Heart right ventricle (tissue), 16 donors: ENCODE results near the gene HRH1. TPM values are rescaled to one million over a fixed set of nuclear protein-coding genes. Genes with fewer than 3 reads are reported as not detected.

Experiments
- ATAC-seq, 8 donors: fragments of 200-7000 bp; cut with Tn5 transposase; one replicate each; pipeline ENCODE4 v1.9.1; 2020; ENCODE audit warnings: mild to moderate bottlenecking in 8 of 8, moderate library complexity in 8 of 8, moderate number of reproducible peaks in 1 of 8
- DNase-seq, 2 donors: peaks; one replicate each; pipeline ENCODE4 v3.0.0-alpha.2; 2020
- H3K27ac ChIP-seq, 10 donors: fragments of 200-600 bp; sonication (generic) in 2 of 10; one replicate each; pipeline versions ENCODE4 v1.5.0 to v1.8.0; 2020 to 2022; ENCODE audit warnings: mild to moderate bottlenecking in 3 of 10
- H3K27me3 ChIP-seq, 7 donors: fragments of 200-600 bp; one replicate each; pipeline ENCODE4 v1.8.0; 2021 to 2022; ENCODE audit warnings: mild to moderate bottlenecking in 2 of 7
- H3K36me3 ChIP-seq, 9 donors: fragments of 200-600 bp; sonication (generic) in 1 of 9; one replicate each; pipeline versions ENCODE4 v1.5.0 to v1.8.0; 2020 to 2022; ENCODE audit warnings: mild to moderate bottlenecking in 2 of 9
- H3K4me1 ChIP-seq, 9 donors: fragments of 200-600 bp; sonication (generic) in 1 of 9; one replicate each; pipeline versions ENCODE4 v1.5.0 to v1.8.0; 2020 to 2022; ENCODE audit warnings: mild to moderate bottlenecking in 4 of 9
- H3K4me3 ChIP-seq, 10 donors: fragments of 200-600 bp; sonication (generic) in 2 of 10; one replicate each; pipeline versions ENCODE4 v1.5.0 to v1.8.0; 2020 to 2022; ENCODE audit warnings: mild to moderate bottlenecking in 7 of 10, moderate library complexity in 2 of 10
- H3K9me3 ChIP-seq, 11 donors: fragments of 200-600 bp in 10 of 11; sonication (generic) in 2 of 11; one replicate each; pipeline versions ENCODE4 v1.5.0 to v1.8.0; 2013 to 2022; ENCODE audit warnings: mild to moderate bottlenecking in 2 of 11, control low read depth in 1 of 11, moderate library complexity in 1 of 11
- WGBS, 2 donors: extraction: QIAGEN DNeasy Blood & Tissue Kit; methylation state at CpG; one replicate each; pipeline ENCODE4 v1.1.7; 2013; ENCODE audit warnings: inconsistent platforms in 1 of 2; 5-methylcytosine and 5-hydroxymethylcytosine counted together
- intact Hi-C, 10 donors: fragments of 100-400 bp; cut with DNase I; formaldehyde crosslinking; loops; one replicate each; pipeline versions ENCODE4 v1.11.1 to v1.14.2; 2022
- polyA plus RNA-seq, 2 donors: library from polyadenylated mRNA; stranded (reverse); fragments of 200-250 nt; gene quantifications; one replicate each; pipeline ENCODE4 v1.2.3, GENCODE V29; 2013
- total RNA-seq, 10 donors: library from RNA; stranded (reverse); fragmentation: NEBNext Ultra II Directional in 3 of 10; extraction: Animal tissue kit (Norgen Biotek cat#: 25700) in 3 of 10; gene quantifications; one replicate each; pipeline versions ENCODE4 v1.2.1 to v1.2.4, GENCODE V29; 2021 to 2023
- TF ChIP-seq, protein P1 (sequence below), 9 donors: fragments of 200-600 bp; sonication (generic) in 2 of 9; IDR thresholded peaks; one replicate each; pipeline versions ENCODE4 v1.5.0 to v1.8.0; 2021 to 2022; ENCODE audit warnings: antibody characterized with exemption in 9 of 9, mild to moderate bottlenecking in 5 of 9, moderate library complexity in 1 of 9
- donor health status: Arrhythmogenic right ventricular cardiomyopathy.
- donor health status: ischemic (EF 13 %, LVEDD 7.1; RV severe dilation, severe dysfunction).
- donor health status: healthy with polysubstance abuse.
- donor health status: DM: no; HTN: yes; CAD: no.
- donor health status: DM: no; HTN: no; CAD: no.
- donor health status: ischemic (EF 25% LVEDD 6.9; RV normal size, moderate dysfunction).
- donor health status: ischemic (EF 25% LVEDD 5.7; RV mildly dilated, moderate dysfunction).
- donor health status: healthy.
- donor health status: DM: yes; HTN: yes; CAD: no.
- donor health status: Ischemic cardiomyopathy.
- donor health status: ischemic (EF 35%, LVEDD 5.7; RV mildly dilated, moderate dysfunction).
- donor health status: nonischemic (EF 11% LVEDD 7.7; RV severe dilation, severe dysfunction).
- donor health status: DM: yes; HTN: yes; CAD: no.
- donor health status: PGD.
- donor health status: ischemic (EF 29% LVEDD 5.4; RV normal size, mild dysfunction).
- donor health status: nonischemic (EF 23%, LVEDD 6.1; RV moderate dilation, normal function).

HRH1 gene
- total and polyA plus RNA-seq, 12 donors = 0.57 to 3.1 (median 1.3) TPM

GRCh38 chr3:11288786-11289637, 134.7 kb downstream of the HRH1 start:
- intact Hi-C loops = no loop called here
- Histone ChIP-seq H3K27me3 (no peaks in the 10 kb centered on the region), H3K9me3 (no peaks in the 10 kb centered on the region), H3K27ac (peak overlapping the region in 9 of 10 donors; percentile 36 to 90 (median 74)), H3K4me1 (peaks cover 16 to 74% (median 42%) of the 10 kb centered on the region in 9 donors), H3K36me3 (peaks cover 0 to 11% (median 0%) of the 10 kb centered on the region in 9 donors), H3K4me3 (peak overlapping the region in 2 of 10 donors; percentile 2 to 6)
- DNase-seq (peak in 1 of 2 donors; percentile 25), ATAC-seq (peak; percentile 64 to 87 (median 80))
- TF ChIP-seq, protein P1, sequence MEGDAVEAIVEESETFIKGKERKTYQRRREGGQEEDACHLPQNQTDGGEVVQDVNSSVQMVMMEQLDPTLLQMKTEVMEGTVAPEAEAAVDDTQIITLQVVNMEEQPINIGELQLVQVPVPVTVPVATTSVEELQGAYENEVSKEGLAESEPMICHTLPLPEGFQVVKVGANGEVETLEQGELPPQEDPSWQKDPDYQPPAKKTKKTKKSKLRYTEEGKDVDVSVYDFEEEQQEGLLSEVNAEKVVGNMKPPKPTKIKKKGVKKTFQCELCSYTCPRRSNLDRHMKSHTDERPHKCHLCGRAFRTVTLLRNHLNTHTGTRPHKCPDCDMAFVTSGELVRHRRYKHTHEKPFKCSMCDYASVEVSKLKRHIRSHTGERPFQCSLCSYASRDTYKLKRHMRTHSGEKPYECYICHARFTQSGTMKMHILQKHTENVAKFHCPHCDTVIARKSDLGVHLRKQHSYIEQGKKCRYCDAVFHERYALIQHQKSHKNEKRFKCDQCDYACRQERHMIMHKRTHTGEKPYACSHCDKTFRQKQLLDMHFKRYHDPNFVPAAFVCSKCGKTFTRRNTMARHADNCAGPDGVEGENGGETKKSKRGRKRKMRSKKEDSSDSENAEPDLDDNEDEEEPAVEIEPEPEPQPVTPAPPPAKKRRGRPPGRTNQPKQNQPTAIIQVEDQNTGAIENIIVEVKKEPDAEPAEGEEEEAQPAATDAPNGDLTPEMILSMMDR (IDR thresholded peaks at IDR 0.05) = no peak
- 25 to 49% methylated on average over 7 of the region's 7 CpGs for WGBS, 2 donors

DNA sequence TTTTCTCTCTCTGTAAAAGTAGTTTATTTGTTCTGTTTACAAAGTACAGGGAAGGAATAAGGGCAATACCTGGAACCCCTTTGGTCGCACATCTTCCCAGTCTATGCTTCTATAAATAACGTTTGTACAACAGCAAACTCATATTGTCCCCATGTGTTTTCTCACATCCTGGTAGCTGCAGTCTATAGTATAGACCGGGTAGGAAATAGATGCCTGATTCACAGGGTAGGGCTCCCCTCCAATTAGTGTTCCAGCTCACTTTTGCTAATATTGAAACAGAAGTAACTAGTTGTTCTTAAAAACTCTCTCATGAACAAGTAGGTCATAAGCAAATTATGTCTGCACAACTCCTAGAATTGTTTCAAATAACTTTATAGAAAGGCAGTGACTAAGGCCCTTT, 135.6 kb downstream of the HRH1 start:
- DNase-seq = no peak
- Histone ChIP-seq H3K4me3 (no peak overlapping the region), H3K27ac (peak overlapping the region in 7 of 10 donors; percentile 59 to 90 (median 74)), H3K36me3 (peaks cover 0 to 6% (median 0%) of the 10 kb centered on the region in 9 donors), H3K4me1 (peaks cover 16 to 70% (median 42%) of the 10 kb centered on the region in 9 donors), H3K9me3 (no peaks in the 10 kb centered on the region), H3K27me3 (no peaks in the 10 kb centered on the region)
- intact Hi-C loops = no loop called here
- no peak for ATAC-seq
- WGBS, 2 donors = 80 to 86% methylated on average over 3 of the region's 3 CpGs
- TF ChIP-seq, protein P1 (IDR thresholded peaks at IDR 0.05) = no peak

- no peak overlapping the region for H3K4me3 ChIP-seq
- 91 to 92% methylated on average over 11 of the region's 11 CpGs for WGBS, 2 donors
- intact Hi-C loops = no loop called here
- TF ChIP-seq, protein P1 (IDR thresholded peaks at IDR 0.05) = no peak
- H3K9me3 ChIP-seq = no peaks in the 10 kb centered on the region
- DNase-seq (no peak), ATAC-seq (peak in 1 of 8 donors; percentile 6)
- H3K27ac ChIP-seq = peak overlapping the region in 5 of 10 donors; percentile 2 to 90 (median 34)
- peaks cover 0 to 6% (median 0%) of the 10 kb centered on the region in 9 donors for H3K36me3 ChIP-seq
- H3K4me1 ChIP-seq = peaks cover 16 to 63% (median 42%) of the 10 kb centered on the region in 9 donors
- H3K27me3 ChIP-seq = no peaks in the 10 kb centered on the region
These were observed 136.7 kb downstream of the HRH1 start for GRCh38 chr3:11290743-11291680.

DNA sequence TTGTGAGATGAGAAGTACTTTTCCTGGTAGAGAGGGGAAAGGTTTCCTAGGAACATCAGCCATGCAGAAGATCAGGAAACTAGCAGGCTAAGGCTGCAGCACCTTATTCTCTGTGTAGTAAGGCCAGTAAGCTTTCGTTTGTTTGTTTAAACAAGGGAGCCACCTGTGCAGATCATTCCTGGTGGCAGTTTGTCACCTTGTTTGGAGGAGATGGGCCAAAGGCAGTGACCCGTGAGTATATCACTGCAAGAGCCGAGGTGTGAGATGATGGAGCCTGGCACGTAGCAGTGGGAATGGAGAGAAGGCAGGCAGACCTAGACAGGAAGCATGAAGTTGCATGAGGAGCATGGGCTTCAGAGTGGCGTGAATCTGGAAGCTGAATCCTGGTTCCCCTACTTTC, 137.5 kb downstream of the HRH1 start:
- Histone ChIP-seq H3K9me3 (no peaks in the 10 kb centered on the region), H3K36me3 (peaks cover 0 to 6% (median 0%) of the 10 kb centered on the region in 9 donors), H3K27ac (peak overlapping the region in 4 of 10 donors; percentile 18 to 90 (median 49)), H3K4me1 (peaks cover 16 to 55% (median 37%) of the 10 kb centered on the region in 9 donors), H3K27me3 (no peaks in the 10 kb centered on the region), H3K4me3 (no peak overlapping the region)
- intact Hi-C loops = no loop called here
- 64 to 71% methylated on average over 5 of the region's 5 CpGs for WGBS, 2 donors
- ATAC-seq (peak in 4 of 8 donors; percentile 64 to 74 (median 71)), DNase-seq (peak; percentile 22 to 29)
- TF ChIP-seq, protein P1 (IDR thresholded peaks at IDR 0.05) = no peak
